Activated CD4-positive, alpha-beta T cell treated with anti-CD3 and anti-CD28 coated beads, Interleukin-2, amount 50 U/mL, for 1 hour (primary cell): ENCODE data around the gene OR10P1.

ENCODE experiments used
- DNase-seq: peaks from one replicate; pipeline ENCODE4 v3.0.0-alpha.2; 2020

Gene OR10P1

DNA sequence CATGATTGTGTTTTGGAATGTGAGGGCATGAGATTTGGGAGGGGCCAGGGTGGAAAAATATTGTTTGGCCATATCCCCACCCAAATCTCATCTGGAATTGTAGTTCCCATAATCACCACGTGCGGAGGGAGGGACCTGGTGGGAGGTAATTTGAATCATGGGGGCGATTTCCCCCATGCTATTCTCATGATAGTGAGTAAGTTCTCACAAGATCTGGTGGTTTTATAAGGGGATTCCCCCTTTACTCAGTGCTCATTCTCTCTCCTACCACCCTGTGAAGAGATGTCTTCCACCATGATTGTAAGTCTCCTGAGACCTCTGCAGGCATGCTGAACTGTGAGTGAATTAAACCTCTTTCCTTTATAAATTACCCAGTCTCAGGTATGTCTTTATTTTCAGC lies 15.7 kb downstream of the OR10P1 start:
- DNase-seq, result no peak

DNA sequence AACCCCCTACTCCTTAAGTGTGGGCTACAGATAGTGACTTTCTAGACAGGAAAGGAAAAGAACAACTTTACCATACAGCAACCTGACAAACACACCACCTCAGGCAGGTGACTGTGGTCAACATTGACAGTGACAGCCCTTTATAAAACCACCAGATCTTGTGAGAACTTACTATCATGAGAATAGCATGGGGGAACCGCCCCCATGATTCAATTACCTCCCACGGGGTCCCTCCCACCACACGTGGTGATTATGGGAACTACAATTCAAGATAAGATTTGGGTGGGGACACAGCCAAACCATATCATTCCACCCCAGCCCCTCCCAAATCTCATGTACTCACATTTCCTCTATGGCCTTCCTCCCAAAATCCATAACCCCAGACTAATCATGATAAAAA lies 16.3 kb downstream of the OR10P1 start:
- DNase-seq, result no peak

DNA sequence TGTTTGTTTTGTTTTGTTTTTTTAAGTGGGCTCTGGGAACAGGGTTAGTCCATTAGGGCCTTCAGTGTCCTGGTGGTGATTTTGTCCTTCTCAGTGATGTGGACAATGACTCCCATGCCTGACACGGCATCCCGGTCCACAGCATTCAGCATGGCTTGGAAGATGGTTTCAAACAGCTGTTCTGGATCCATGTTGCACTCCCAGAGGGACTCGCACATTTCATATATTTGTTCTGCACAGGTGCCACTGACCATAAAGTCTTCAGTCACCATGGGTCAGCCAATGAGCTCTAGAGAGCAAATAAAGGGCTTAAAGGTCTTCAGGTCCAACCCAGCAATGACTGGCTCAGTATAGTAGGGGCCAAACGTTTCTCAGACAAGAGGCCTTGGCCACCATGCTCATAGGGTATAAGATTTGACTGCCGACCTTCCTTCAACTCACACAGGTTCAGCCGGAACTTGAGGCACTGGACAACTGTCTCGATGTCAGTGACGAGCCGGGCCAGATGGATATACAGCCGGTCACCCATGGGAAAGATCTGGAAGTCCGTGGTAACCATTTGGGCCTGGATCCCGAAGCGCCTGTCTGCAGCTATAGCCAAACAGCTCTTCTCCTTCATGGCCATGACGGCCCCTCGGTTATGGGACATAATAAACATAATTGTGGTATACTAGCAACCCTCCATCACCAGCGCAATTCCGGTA lies 18.0 kb downstream of the OR10P1 start:
- no peak for DNase-seq

DNA sequence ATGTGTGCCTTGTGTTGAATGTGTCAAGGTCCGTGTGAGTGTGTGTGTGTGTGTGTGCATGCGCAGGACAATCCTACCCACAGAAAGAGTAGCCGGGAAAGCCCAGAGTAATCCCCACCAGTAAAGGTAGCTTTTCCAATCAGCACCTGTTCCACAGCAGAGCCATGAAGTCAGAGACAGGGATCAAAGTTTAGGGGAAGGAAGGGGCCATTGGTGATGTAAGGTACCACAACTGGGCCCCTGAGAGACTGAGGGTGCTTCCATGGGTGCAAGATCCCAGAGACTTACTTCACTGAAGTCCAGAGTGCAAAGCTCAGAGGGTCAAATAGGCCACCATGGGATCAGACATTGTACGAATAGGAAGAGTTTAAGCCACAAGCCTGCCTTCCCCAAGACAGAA lies 20.5 kb downstream of the OR10P1 start:
- DNase-seq, result no peak

DNA sequence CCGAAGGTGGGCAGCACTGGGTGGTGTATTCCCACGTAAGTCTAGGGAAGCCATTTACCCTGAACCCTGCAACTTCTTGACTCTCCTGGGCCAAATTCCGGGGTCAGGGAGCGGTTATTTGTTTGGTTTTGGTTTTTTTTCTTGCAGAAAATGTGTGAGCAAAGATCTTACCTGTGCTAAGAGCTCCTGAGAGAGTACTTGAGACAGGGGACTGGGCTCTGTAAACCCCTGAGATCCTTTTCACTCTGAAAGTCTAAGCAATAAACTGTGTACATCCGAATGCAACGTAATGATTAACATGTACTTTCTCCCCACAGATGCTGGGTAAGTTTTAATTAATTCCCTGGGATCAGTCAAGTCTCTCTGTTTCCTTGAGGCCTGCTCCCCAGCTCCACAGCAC lies 21.5 kb downstream of the OR10P1 start:
- no peak for DNase-seq

DNA sequence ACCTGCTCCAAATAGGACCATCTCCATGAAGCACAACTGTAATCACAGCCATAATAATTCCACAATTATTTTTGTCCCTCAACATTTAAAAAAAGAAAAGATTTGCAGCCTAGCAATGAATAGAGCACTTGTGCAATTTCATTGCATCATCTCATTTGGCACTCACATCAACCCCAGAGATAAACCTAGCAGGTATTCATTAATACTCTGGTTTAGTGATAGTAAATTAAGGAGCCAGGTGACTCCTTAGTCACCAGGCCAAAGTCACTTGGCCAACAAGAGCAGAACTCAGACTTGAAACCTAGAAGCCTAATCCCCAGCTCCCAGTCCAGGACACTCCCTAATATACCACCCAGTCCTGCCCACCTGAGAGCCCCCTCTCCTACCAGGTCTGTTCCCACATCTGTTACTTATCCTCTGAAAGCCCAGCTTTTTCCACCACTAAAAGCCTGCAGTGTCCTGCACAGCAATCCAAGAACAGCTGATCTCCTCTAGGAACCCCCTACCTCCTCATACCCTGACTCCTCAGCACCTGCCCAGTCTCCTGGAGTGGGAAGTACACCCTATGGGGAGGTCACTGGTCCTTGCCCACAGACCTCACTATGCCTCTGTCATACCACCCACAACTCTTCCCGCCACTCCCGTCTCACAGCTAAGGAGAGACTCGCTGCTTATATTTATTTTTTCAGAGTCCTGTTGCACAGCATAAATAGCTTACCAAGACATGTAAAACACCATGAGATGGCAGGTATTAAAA lies 22.1 kb downstream of the OR10P1 start:
- no peak for DNase-seq

DNA sequence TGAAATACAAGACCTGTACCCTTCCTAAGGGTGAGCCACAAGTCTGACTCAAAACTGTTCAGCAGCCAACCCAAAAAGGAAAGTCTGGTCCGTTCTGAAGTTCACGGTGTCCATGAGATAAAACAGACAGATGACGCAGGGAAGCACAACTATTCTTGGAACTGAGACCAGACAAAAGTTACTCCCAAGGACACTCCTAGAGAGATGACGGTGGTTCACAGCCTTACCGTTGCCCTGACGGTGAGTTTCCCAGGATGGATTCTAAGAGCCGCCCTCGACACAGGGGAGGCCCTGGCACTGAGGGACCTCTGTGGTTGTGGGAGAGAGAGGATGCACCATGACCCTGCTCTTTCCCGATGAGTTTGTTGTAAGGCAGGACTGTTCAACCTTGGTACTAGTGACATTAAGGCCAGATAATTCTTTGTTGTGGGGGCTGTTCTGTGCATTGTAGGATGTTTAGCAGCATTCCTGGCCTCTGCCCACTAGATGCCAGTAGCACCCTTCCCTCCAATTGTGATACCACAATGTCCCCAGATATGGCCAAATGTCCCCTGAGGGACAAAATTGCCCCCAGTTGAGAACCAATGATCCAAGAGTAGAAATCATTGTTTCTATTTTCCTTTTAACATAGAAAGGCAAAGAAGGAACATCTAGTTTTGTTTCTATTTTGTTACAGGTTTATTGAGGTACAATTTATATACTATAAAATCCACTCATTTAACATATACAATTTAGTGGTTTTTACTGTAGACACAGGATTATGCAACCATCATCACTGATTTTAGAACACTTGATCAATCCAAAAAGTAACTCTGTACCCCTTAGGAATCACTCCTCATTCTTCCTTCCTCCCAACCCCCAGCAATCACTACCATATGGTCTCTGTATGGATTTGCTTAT lies 23.0 kb downstream of the OR10P1 start:
- DNase-seq, result no peak

DNA sequence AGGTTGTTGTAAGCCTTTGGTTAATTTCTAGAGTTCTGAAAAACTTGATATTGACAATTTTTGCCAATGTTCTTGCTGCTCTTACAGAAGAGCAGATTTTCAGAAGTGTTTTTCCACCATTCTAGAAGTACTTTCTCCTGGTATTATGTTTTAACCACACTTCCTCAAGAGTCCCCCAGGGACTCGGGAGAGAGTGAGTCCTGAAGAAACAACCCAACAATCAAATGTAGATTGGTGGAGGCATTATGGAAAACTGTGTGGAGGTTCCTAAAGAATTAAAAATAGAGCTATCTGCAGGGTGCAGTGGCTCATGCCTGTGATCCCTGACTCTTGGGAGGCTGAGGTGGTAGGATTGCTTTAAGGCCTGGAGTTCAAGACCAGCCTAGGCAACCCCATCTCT lies 26.7 kb downstream of the OR10P1 start:
- no peak for DNase-seq

DNA sequence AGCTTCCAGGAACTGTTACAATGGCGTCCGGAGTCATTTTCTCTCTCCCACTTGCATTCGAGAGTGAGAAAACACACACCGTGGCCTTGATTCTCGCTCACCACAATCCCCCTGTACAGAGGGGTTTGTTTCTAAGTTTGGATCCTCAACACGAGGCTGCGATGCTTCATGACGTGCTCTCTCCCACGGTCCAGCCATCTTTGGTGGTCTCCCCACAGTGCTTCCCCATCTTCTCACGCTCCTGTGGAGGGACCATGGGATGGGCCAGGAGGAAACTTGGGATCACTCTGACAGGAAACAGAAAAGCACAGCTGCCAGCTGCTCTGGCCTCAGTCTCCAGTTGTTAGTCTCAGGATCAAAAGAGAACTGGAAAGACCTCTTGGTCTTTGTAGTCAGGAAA lies 28.1 kb downstream of the OR10P1 start:
- DNase-seq, result no peak

DNA sequence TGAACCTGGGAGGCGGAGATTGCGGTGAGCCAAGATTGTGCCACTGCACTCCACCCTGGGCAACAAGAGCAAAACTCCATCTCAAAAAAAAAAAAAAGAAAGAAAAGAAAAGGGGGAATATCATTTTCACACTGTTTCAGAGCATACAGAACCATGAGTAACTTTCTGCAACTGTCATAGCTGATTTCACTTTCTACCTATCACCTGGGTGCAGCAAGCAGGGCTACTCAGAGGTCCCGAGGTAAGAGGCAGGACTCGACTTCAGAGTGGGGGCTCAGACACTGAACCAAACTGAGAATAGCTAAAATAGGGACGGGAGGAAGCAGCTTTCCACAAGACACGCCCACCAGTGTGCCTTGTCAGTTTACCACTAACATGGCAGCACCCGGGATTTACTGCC lies 29.8 kb downstream of the OR10P1 start:
- no peak for DNase-seq

DNA sequence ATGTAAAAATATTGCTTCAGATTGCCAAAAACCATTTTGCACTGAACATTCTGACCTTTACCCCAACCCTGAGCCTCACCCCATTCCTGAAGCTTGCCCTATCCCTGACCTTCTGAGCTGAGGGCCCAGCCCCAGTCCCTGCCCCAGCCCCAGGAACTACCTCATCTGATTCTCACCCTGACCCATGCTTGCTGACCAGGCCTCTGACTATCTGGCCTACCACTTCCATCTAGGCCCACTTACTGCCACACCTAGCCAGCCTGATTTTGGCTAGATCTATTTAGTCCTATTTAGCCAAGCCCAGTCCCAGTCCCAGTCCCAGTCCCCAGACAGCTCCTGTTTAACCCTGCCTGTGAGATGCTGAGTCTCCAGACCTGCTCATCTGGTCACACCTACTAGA lies 33.6 kb downstream of the OR10P1 start:
- DNase-seq, result no peak

DNA sequence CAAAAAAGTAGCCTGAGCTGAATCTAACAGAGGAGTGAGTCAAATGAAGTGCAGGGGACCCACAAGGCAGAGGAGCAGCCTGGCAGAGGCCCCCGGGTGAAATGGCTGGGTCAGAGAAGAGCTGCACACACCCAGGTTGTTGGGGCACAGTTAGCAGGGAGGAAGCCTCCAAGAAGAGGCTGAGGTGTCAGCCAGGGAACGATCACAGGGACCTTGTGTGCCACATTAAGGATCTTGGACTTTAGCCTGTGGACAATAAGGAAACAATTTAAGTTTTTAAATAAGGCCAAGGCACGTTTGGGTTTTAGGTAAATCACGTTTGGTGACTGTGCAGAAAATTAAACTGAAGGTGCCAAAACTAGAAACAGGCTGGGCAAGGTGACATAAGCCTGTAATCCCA lies 35.1 kb downstream of the OR10P1 start:
- no peak for DNase-seq

DNA sequence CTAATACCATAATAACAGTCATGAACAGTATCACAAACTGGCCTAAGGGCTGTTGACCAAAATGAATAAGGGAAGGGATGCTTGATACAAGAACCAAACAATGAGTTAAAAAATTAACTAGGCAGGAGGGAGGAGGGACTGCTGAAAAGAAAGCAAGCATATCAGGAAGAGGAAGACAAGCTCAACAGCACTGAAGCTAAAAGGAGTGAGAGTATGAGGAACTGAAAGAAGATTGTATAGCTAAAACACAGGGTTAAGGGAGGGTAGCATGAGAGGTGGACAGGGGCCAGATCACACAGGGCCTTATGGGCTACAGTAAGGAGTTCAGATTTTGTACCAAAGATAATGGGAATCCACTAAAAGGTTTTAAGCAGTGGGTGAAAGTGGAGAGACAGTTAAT lies 36.9 kb downstream of the OR10P1 start:
- no peak for DNase-seq

DNA sequence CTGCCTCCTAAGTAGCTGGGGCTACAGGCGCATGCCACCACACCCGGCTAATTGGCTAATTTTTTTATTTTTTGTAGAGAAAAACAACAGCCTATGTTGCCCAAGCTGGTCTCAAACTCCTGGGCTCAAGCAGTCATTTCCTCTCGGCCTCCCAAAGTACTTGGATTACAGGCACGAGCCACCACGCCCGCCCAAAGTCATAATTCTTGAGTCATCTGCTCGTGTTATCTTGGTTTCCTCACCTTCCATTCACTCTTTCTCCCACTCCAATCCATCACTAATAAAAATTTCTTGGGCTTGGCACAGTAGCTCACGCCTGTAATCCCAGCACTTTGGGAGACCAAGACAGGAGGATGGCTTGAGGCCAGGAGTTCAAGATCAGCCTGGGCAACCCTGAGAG lies 39.0 kb downstream of the OR10P1 start:
- DNase-seq, result no peak

DNA sequence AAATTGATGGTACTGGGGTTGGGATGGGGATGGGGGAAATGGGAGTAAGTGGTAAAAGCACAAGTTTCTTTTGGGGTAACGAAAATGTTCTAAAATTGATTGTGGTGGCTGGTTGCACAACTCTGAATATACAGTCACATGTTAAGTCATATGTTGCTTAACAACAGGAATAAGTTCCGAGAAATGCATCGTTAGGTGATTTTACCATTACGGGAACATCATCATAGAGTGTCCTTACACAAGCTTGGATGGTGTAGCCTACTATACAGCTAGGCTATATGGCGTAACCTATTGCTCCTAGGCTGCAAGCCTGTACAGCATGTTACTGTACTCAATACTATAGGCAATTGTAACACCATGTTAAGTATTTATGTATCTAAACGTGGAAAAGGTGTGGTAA lies 40.0 kb downstream of the OR10P1 start:
- no peak for DNase-seq

DNA sequence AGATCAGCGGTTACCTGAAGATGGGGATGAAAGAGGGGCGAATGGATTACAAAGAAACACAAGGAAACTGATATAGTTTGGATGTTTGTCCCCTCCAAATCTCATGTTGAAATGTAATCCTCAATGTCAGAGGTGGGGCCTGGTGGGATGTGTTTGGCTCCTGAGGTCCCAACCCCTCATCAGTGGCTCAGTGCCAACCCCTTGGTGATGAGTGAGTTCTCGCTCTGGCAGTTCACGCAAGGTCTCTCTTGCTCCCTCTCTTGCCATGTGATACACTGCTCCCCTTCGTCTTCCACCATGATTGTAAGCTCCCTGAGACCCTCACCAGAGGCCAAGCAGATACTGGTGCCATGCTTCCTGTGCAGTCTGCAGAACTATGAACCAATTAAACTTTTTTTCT lies 43.0 kb downstream of the OR10P1 start:
- no peak for DNase-seq

DNA sequence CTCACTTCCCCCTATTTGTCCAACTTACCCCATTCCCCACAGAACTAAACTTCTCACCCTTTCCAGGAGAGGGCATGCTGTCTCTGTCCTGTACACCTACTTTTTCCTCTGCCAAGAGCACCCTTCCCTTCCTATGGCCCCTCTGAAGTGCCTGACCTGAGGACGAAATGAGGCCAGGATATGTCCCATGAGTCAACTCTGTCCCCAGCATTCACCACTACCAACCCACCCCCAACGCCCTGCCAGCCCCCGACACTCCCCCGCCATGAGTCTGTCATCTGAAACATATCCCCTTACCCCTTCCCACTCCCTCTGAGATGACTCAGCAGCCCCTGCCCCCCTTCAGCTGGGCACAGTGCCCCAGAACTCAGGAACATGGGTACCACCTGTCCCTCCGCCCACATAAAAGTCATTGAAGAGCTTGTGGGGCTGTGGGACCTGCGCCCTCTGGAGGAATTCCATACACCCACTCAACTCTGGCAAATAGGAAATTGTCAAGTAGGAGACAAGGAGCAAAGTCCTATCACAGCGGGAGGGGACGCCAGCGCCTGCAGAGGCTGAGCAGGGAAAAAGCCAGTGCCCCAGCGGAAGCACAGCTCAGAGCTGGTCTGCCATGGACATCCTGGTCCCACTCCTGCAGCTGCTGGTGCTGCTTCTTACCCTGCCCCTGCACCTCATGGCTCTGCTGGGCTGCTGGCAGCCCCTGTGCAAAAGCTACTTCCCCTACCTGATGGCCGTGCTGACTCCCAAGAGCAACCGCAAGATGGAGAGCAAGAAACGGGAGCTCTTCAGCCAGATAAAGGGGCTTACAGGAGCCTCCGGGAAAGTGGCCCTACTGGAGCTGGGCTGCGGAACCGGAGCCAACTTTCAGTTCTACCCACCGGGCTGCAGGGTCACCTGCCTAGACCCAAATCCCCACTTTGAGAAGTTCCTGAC lies 44.7 kb downstream of the OR10P1 start:
- no peak for DNase-seq

DNA sequence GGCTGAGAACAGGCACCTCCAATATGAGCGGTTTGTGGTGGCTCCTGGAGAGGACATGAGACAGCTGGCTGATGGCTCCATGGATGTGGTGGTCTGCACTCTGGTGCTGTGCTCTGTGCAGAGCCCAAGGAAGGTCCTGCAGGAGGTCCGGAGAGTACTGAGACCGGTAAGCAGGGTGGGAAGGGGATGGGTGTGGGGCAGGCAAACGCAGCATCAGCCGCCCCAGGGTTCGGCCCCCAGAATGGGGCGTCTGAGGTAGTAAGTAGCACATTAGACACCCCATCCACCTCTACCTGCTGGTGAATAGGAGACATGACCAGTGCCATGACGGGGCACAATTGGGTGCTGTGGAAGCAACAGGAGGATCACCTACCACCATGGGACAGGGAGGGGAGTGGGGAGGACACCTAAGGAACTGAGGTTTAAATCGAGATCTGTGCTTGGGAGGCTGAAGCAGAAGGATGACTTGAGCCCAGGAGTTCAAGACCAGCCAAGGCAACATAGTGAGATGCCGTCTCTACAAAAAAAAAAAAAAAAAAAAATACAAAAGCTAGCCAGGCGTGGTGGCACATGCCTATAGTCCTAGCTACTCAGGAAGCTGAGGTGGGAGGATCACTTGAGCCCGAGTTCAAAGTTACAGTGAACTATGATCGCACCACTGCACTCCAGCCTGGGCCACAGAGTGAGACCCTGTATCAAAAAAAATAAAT lies 45.5 kb downstream of the OR10P1 start:
- DNase-seq, result no peak

DNA sequence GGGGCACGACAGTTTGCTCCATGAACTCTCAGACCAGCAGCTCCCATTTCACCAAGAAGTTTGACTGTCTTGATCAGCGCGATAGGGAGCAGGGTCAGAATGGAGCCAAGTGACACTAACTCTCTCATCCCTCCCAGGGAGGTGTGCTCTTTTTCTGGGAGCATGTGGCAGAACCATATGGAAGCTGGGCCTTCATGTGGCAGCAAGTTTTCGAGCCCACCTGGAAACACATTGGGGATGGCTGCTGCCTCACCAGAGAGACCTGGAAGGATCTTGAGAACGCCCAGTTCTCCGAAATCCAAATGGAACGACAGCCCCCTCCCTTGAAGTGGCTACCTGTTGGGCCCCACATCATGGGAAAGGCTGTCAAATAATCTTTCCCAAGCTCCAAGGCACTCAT lies 47.0 kb downstream of the OR10P1 start:
- no peak for DNase-seq

DNA sequence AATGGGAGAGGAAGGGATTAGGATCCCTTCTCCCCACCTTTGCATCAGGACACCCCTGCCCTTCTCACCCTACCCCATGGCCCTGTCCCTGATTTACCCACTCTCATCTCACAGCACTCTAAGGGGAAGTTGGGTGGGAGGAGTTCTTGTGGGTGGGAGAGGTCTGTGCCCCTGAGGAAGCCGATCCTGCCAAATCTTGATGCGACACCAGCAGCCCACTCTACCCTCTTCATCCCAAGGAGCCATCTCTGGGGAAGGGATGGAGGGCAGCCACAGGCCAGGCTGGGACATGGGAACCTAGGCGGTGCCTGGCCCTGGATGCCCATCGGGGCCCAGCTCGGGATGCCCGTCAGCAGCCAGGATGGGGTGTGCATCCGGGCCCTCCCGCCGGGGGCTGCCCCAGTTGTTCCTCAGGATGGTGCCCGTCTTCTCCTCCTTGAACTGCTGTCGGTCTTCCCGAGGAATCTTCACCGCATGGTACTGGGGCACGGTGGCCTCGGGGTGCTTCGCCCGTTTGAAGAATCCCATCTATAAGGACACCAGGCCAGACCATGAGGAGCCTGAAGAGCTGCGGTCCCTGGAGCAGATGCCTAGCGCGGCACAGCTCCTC lies 48.2 kb downstream of the OR10P1 start:
- no peak for DNase-seq

DNA sequence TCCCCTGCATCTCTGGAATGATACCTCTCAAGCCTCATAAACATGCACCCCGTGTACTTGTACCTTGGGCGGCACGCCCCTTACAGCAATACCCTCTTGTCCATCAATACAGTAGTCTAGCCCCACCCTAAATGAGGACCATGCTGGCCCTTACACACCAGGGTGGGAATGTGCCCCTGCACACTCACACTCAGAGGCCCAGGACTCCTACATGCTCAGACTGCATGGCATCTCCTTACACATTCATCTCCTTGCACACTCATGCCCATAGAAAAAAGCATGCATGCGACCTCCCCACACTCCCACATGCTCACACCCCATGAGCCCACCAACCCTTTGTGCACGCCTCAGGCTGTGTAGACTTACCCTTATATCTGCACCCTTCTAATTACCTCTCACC lies 49.0 kb downstream of the OR10P1 start:
- DNase-seq, result no peak
